Type B pancreatic cell (in vitro differentiated cells): ENCODE data around the gene ASPHD2. TPM values are rescaled to one million over a fixed set of nuclear protein-coding genes. Genes with fewer than 3 reads are reported as not detected.

Experiments used
- DNase-seq: peaks from one replicate; pipeline ENCODE4 v3.0.0; 2021; ENCODE audit warnings: mixed read lengths; ENCODE audit not compliant: unreplicated experiment; ENCODE audit errors: extremely low spot score
- H3K27ac Mint-ChIP-seq: 2 replicates; pipeline ENCODE4 v1.8.0; 2021; ENCODE audit warnings: mild to moderate bottlenecking, mixed read lengths
- H3K27me3 Mint-ChIP-seq: 2 replicates; pipeline ENCODE4 v1.8.0; 2021; ENCODE audit warnings: mixed read lengths
- H3K36me3 Mint-ChIP-seq: 2 replicates; pipeline ENCODE4 v1.8.0; 2021; ENCODE audit warnings: mixed read lengths
- H3K4me1 Mint-ChIP-seq: one replicate; pipeline ENCODE4 v1.8.0; 2021; ENCODE audit warnings: mixed read lengths; ENCODE audit not compliant: unreplicated experiment
- H3K4me3 Mint-ChIP-seq: 2 replicates; pipeline ENCODE4 v1.8.0; 2021; ENCODE audit warnings: mild to moderate bottlenecking, mixed read lengths
- H3K9me3 Mint-ChIP-seq: 2 replicates; pipeline ENCODE4 v1.8.0; 2021; ENCODE audit warnings: mixed read lengths
- total RNA-seq: library from RNA; stranded (reverse); gene quantifications from 2 replicates; pipeline ENCODE4 v1.2.1, GENCODE V29; 2021; ENCODE audit warnings: low replicate concordance
- TF ChIP-seq, protein P1 (sequence below): fragments of 200-600 bp; sonication (generic); conservative IDR thresholded peaks from 2 replicates; pipeline ENCODE4 v1.5.0; 2021; ENCODE audit warnings: antibody characterized with exemption, mild to moderate bottlenecking

Gene ASPHD2
- total RNA-seq, 1 donor from 2014 or later = 2.4 TPM

DNA sequence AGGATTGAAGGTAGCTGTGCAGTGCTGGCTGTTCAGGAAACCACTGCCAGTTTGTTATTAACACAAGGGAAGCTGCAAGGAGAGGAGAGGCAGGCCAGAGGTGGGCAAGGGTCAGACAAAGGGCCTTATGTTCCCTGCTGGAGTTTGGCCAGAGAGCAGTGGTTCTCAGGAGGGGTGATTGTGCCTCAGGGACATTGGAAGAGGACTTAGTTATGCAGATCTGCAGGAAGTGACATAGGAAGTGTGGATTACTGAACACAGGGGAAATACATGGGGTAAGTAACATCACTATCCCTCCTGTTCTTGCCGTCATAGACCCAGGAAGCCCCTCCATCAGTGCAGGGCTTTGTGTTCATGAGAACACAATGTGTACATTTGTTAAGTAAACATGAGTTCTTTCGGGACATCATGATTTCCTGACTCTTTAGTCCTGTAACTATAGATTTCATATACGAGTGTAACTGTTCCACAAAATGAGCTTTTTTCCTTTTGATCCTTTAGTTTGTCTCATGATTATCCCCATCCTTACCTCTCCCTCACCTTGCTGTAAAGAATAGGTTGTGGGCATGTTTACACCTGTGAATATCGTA lies 60.5 kb downstream of the ASPHD2 start:
- TF ChIP-seq, protein P1, sequence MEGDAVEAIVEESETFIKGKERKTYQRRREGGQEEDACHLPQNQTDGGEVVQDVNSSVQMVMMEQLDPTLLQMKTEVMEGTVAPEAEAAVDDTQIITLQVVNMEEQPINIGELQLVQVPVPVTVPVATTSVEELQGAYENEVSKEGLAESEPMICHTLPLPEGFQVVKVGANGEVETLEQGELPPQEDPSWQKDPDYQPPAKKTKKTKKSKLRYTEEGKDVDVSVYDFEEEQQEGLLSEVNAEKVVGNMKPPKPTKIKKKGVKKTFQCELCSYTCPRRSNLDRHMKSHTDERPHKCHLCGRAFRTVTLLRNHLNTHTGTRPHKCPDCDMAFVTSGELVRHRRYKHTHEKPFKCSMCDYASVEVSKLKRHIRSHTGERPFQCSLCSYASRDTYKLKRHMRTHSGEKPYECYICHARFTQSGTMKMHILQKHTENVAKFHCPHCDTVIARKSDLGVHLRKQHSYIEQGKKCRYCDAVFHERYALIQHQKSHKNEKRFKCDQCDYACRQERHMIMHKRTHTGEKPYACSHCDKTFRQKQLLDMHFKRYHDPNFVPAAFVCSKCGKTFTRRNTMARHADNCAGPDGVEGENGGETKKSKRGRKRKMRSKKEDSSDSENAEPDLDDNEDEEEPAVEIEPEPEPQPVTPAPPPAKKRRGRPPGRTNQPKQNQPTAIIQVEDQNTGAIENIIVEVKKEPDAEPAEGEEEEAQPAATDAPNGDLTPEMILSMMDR = no peak
- Mint-ChIP-seq H3K36me3 (peaks cover 13% of the 10 kb centered on the region), H3K27me3 (no peaks in the 10 kb centered on the region), H3K4me3 (no peak overlapping the region), H3K27ac (no peak overlapping the region), H3K4me1 (peaks cover 9% of the 10 kb centered on the region), H3K9me3 (no peaks in the 10 kb centered on the region)
- no peak for DNase-seq

DNA sequence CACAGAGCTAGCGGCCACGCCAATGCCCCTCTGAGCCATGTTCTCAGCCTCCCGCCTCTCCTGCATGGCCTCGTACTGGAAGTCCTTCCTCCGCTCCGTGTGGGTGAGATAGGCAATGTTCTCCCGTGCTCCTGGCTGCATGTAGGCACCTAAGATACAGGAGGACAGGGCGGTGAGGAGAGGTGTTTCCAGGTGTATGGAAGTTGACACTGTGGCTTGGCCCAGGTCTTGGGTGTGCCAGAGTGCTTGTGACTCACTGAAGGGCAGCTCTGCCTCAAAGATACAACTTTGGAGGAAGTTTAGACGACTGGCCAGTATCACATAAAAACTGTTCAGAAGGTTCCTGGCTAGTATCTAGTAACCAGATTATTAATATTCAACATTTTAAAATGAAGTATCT lies 63.2 kb downstream of the ASPHD2 start:
- no peak for DNase-seq
- Mint-ChIP-seq H3K27ac (no peak overlapping the region), H3K36me3 (peaks cover 18% of the 10 kb centered on the region), H3K27me3 (no peaks in the 10 kb centered on the region), H3K4me1 (no peaks in the 10 kb centered on the region), H3K4me3 (no peak overlapping the region), H3K9me3 (no peaks in the 10 kb centered on the region)
- TF ChIP-seq, protein P1 = no peak

DNA sequence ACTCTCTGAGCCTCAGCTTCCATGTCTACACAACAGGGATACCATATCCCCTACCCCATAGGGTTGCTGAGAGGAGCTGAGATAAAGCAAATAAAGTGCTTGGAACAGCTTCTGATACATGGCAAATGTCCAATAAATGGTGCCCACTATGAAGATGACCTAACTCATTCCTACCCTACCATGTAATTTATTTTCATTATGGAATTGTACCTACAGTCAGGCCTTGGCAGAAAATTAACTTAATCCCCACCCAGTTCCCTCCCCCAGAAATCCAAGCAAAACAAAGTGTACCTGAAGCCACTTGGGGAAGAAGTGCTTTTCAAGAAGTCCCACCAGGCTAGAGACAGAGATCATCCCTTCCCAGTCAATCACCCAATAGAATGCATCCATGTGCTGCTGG lies 65.4 kb downstream of the ASPHD2 start:
- Mint-ChIP-seq H3K4me3 (no peak overlapping the region), H3K27ac (no peak overlapping the region), H3K27me3 (no peaks in the 10 kb centered on the region), H3K36me3 (peaks cover 21% of the 10 kb centered on the region), H3K4me1 (no peaks in the 10 kb centered on the region), H3K9me3 (no peaks in the 10 kb centered on the region)
- DNase-seq = no peak
- TF ChIP-seq, protein P1 = no peak

Other genes starting within 250 kb of the ASPHD2 start
- 38.1 and 46.1 TPM in 2 replicates for gene HPS4, start 54.5 kb downstream of the ASPHD2 start, total RNA-seq
- 26.9 and 27.7 TPM in 2 replicates for gene SRRD, start 54.6 kb downstream of the ASPHD2 start, total RNA-seq
- gene TFIP11, start 83.2 kb downstream of the ASPHD2 start, total RNA-seq = 32.7 and 40.3 TPM in 2 replicates
- 15.7 and 24.3 TPM in 2 replicates for gene TPST2, start 160.9 kb downstream of the ASPHD2 start, total RNA-seq
- gene CRYBB1, start 188.8 kb downstream of the ASPHD2 start, total RNA-seq = 4.6 TPM in 1 of 2 replicates, not detected in the other
- gene CRYBA4, start 192.7 kb downstream of the ASPHD2 start, total RNA-seq = 1.0 TPM in 1 of 2 replicates, not detected in the other
- 5.9 and 12.2 TPM in 2 replicates for gene MIAT, start 228.3 kb downstream of the ASPHD2 start, total RNA-seq